HG03521 (cell line): ENCODE results near the gene PGK1.
"Not testable (repeated sequence)": the region's sequence is repeated elsewhere in the genome, so short reads cannot be mapped to it uniquely, and the experiment has no call there.

Source experiments
- ATAC-seq: cut with Tn5 transposase; IDR thresholded peaks from one replicate; pipeline ENCODE4 v1.9.1; 2021; ENCODE audit warnings: mild to moderate bottlenecking, moderate library complexity; ENCODE audit not compliant: unreplicated experiment

The PGK1 gene

DNA sequence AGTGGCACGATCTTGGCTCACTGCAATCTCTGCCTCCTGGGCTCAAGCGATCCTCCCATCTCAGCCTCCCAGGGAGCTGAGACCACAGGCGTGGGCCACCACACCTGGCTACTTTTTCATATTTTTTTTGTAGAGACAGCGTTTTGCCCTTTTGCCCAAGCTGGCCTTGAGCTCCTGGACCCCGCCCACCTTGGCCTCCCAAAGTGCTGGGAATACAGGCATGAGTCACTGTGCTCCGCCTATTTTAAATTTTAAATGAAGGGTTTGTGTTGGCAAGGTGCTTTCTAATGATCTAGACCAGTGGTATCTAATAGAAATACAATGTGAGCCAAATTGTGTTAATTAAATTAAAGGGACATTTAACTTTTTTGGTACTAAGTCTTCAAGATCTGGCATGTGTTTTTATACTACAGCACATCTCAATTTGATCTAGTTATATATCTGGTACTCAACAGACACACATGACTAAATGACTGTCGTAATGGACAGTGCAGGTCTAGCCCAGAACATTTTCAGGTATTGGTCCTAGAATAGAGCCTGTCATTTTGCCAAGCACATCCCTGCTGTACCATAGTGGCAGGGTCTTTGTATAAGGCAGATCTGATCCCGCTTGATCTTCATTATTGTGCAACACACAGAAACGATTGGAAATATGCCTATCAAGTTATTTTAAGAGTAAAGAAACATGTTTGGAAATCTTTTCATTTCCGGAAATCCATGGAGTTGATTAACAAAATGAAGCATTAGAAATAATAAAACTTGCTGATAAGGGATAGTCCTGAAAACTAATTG is 7.3 kb downstream of the PGK1 start:
- no peak for ATAC-seq

DNA sequence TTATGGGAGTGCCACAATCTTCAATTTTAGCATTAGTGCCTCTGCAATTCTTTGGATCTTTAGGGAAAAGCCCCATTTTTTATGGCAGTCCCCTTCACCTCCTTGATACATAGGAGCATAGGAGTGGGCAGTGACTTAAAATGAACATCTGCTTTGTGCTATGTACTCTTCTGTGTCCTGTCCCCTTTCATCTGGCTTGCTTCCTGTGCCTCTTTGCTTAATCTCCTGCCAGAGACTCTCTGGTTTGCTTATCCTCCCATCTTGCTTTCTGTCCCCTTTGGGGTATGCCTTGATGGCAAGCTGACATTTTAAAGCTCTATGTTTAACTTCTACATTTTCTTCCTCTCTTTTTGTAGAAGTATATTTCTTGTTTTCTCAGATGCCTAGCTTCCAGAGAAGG is 12.3 kb downstream of the PGK1 start:
- no peak for ATAC-seq

DNA sequence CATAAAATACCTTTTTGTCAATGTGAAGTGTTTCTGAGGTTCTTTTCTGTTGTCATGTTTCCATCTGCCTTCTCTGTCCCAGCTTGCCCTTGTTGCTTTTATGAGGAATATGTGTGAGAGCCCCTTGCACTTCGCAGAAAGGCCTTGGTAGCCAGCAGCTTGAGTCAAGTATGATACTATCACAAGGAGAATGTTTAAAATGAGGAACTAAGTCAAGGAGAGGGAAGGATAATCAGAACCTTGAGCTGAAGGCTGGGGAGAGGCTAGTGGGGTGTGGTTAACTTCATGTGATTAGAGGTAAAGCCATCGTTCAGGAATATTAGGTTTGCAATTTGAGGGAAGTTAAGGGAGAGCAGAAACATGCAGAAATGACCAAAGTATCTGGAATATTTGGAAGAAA is 12.7 kb downstream of the PGK1 start:
- no peak for ATAC-seq

- ATAC-seq, result no peak
Measured at GRCh38 chrX:78118628-78119027, 14.6 kb downstream of the PGK1 start.

DNA sequence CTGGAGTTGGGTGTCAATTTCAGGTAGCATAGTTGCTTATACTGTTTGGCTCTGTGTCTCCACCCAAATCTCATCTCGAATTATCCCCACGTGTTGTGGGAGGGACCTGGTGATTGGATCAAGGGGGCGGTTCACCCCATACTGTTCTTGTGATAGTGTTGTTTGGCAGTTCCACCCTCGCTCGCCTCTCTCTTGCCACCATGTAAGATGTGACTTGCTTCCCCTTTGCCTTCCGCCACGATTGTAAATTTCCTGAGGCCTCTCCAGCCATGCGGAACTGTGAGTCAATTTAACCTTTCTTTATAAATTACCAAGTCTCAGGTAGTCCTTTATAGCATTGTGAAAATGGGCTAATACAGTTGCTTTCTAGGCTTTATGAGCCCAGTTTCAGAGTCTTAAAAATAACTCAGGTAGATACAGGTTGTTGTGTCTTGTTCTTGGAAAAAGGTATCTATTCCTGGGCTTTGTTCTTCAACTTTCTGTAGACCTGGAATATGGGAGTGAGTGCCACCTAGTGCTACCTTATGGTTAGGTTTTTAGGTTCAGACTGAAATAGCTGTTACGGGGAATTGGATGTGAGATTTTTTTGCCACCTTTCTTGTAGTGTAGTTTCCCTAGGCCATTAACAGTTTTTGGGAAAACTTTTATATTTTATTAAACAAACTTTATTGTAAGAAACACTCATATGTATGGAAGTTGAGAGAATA is 15.6 kb downstream of the PGK1 start:
- no peak for ATAC-seq

- no peak for ATAC-seq
Measured at GRCh38 chrX:78123190-78123589, 19.1 kb downstream of the PGK1 start.

GRCh38 chrX:78124307-78124706 is 20.3 kb downstream of the PGK1 start:
- no peak for ATAC-seq

GRCh38 chrX:78125148-78125547 is 21.1 kb downstream of the PGK1 start:
- no peak for ATAC-seq

DNA sequence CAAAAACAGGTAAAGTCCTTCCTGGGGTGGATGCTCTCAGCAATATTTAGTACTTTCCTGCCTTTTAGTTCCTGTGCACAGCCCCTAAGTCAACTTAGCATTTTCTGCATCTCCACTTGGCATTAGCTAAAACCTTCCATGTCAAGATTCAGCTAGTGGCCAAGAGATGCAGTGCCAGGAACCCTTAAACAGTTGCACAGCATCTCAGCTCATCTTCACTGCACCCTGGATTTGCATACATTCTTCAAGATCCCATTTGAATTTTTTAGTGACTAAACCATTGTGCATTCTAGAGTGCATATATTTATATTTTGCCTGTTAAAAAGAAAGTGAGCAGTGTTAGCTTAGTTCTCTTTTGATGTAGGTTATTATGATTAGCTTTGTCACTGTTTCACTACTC is 21.7 kb downstream of the PGK1 start:
- not testable (repeated sequence) for ATAC-seq

GRCh38 chrX:78129714-78130113 is 25.7 kb downstream of the PGK1 start:
- no peak for ATAC-seq

GRCh38 chrX:78130396-78130795 is 26.3 kb downstream of the PGK1 start:
- no peak for ATAC-seq

DNA sequence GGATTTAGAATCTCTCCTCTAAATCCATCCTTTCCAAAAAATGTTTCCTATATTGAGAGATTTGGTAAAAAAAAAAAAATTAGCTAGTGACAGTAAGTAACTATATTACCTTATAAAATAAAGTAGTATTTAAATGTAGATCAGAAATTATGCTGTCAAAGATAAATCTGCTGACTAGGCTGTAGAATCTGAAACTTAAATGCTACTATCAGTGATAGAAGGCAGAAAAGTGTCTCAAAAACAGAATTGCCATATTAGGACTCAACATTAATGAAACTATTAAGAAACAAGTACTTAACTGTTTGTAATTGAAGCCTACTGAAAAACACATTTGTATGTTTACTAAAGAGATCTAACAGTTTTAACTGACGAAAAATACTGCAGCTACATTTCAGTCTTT is 27.1 kb downstream of the PGK1 start:
- ATAC-seq, result no peak

- no peak for ATAC-seq
Measured at GRCh38 chrX:78133238-78133960, 29.4 kb downstream of the PGK1 start.

DNA sequence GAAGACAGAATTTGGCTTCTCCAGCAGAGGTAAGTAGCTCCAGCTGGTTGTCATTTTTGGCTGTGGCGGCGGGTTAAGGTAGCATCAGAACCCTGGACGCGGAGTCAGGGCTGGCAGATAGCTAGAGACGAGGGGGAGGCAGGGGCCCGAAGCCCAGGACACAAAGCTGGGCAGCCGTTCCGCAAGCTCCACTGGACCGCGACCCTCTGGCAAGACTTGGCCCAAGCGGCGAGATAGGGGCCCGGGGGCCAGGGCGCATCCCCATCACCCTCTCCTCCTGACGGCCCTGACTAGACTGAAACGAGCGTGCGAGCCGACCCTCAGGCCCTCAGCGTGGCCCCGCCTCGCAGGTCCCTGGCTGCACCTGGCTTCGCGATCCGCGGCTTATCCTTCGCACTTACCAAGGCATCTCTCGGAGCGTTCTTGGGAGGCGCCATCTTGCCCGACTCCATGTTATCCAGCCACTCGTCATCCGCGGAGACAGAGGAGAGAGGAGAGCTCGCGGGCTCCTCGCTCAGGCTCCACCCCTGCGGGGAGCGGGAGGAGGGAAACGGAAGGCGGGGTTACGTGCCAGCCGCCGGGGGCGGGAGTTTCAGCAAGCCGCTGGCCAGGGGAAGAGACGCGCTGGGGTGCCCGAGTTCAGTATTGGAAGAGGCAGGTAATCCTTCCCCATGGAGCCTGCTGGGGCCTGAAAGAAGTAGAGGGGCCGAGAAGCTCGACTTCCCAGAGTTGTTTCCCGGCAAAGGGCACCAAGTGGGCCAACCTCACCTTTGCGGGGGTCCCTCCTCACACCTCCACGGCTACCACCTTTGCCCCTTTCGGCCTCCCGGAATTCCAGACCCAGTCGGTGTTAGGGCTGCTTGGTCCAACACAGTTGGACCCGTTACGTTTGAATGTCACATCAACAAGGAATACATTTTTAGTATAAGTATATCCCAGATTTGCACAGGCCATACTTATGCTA is 35.4 kb downstream of the PGK1 start, which contains the start of gene TAF9B:
TSS of gene TAF9B (minus strand) at position 491 of the 964 bp plus-strand sequence. CDS start at position 452, 39 bp downstream.
- ATAC-seq, result peak; percentile 93

- no peak for ATAC-seq
Measured at GRCh38 chrX:78140206-78140605, 36.2 kb downstream of the PGK1 start.

DNA sequence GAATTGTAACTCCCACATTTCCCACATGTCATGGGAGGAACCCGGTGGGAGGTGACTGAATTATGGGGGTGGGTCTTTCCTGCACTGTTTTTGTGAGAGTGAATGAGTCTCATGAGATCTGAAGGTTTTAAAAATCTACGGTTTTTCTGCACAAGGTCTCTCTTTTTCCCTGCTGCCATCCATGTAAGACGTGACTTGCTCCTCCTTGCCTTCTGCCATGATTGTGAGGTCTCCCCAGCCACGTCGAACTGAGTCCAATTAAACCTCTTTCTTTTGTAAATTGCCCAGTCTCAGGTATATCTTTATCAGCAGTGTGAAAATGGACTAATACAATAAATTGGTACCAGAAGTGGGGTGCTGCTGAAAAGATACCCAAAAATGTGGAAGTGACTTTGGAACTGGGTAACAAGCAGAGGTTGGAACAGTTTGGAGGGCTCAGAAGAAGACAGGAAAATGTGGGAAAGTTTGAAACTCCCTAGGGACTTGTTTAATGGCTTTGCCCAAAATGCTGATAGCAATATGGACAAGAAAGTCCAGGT is 43.0 kb downstream of the PGK1 start:
- ATAC-seq, result not testable (repeated sequence)

DNA sequence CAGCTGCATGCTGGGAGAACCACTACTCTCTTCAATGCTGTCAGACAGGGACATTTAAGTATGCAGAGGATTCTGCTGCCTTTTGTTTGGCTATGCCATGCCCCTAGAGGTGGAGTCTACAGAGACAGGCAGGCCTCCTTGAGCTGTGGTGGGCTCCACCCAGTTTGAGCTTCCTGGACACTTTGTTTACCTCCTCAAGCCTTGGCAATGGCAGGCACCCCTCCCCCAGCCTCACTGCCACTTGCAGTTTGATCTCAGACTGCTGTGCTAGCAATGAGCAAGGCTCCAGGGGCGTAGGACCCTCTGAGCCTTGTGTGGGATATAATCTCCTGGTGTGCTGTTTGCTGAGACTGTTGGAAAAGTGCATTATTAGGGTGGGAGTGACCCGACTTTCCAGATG is 53.3 kb downstream of the PGK1 start:
- ATAC-seq, result not testable (repeated sequence)

DNA sequence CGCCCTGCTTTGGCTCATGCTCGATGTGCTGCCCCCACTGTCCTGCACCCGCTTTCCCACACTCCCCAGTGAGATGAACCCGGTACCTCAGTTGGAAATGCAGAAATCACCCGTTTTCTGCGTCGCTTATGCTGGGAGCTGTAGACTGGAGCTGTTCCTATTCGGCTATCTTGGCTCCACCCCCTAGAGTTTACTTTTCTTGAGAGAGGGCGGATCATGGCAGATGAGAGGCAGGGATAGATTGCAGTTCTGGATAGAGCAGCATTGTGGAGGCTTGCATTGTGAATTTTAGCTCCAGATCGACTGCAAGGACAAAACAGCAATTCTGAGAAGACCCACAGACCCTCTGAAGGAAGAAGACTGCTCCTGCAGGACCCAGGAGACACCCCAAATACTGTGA is 53.8 kb downstream of the PGK1 start:
- ATAC-seq, result not testable (repeated sequence)

- ATAC-seq, result not testable (repeated sequence)
Measured at GRCh38 chrX:78160711-78161110, 56.7 kb downstream of the PGK1 start.

GRCh38 chrX:78163175-78163574 is 59.1 kb downstream of the PGK1 start:
- ATAC-seq, result not testable (repeated sequence)
